Measurements from ENCODE around the gene ST8SIA4. TPM values are rescaled to one million over a fixed set of nuclear protein-coding genes. Genes with fewer than 3 reads are reported as not detected.

Gene ST8SIA4
- total RNA-seq, 1 experiment from 2014 or later = 0.41 TPM

- H3K9me3 ChIP-seq (ENCODE audit: control insufficient read depth, insufficient read depth, low read depth, low read length) = no peaks in the 10 kb centered on the region
- DNase-seq (ENCODE audit: low read depth, low spot score) (no peak), ATAC-seq (no peak)
- peaks cover 4% of the 10 kb centered on the region for H3K4me1 ChIP-seq (ENCODE audit: control insufficient read depth, insufficient read depth, low read length)
- peak overlapping the region in 1 of 2 experiments; percentile 66; a peak in 3 of 4 replicates for H3K4me3 ChIP-seq (ENCODE audit: low read depth in 2 of 2, low read length in 2 of 2)
- in situ Hi-C loops (cut with HindIII; ENCODE audit: low pct_unique_long_range_greater_than_20kb, low sequenced_read_pairs) = no loop called here
- intact Hi-C loops (cut with micrococcal nuclease; ENCODE audit: unreplicated experiment) = no loop called here
- CTCF ChIA-PET = no interaction called here
- peaks cover 21% of the 10 kb centered on the region for H3K27me3 ChIP-seq (ENCODE audit: control insufficient read depth, insufficient read depth, low read length)
- BruUV-seq (replicated peaks) = no TSS peak
- POLR2A ChIA-PET = no interaction called here
- H3K36me3 ChIP-seq (ENCODE audit: control insufficient read depth, insufficient read depth, low read length) = no peaks in the 10 kb centered on the region
- TF ChIP-seq REST (IDR thresholded peaks at IDR 0.05; ENCODE audit: insufficient read depth in 1 of 2, low read depth in 2 of 2, low read length in 1 of 2) = no peak
- TF ChIP-seq POLR2AphosphoS5 (IDR thresholded peaks at IDR 0.05; ENCODE audit: low read depth, low read length) = no peak
- TF ChIP-seq CTCF (IDR thresholded peaks at IDR 0.05) = no peak
- TF ChIP-seq SIN3A (IDR thresholded peaks at IDR 0.05; ENCODE audit: borderline replicate concordance, insufficient read depth, low read depth, low read length) = no peak
- no peak for TF ChIP-seq TCF7L2 (IDR thresholded peaks at IDR 0.05; ENCODE audit: low read depth, low read length)
- H3K27ac ChIP-seq (ENCODE audit: low read length) = no peak overlapping the region
Measured at GRCh38 chr5:100901821-100902341, 1.2 kb downstream of the ST8SIA4 start.

GRCh38 chr5:100900796-100901781, 2.0 kb downstream of the ST8SIA4 start:
- POLR2A ChIA-PET = no interaction called here
- in situ Hi-C loops (cut with HindIII; ENCODE audit: low pct_unique_long_range_greater_than_20kb, low sequenced_read_pairs) = no loop called here
- H3K27me3 ChIP-seq (ENCODE audit: control insufficient read depth, insufficient read depth, low read length) = peaks cover 21% of the 10 kb centered on the region
- peaks cover 4% of the 10 kb centered on the region for H3K4me1 ChIP-seq (ENCODE audit: control insufficient read depth, insufficient read depth, low read length)
- peak overlapping the region; percentile 41 to 66 for H3K4me3 ChIP-seq (ENCODE audit: low read depth in 2 of 2, low read length in 2 of 2)
- intact Hi-C loops (cut with micrococcal nuclease; ENCODE audit: unreplicated experiment) = no loop called here
- no peak overlapping the region for H3K27ac ChIP-seq (ENCODE audit: low read length)
- H3K9me3 ChIP-seq (ENCODE audit: control insufficient read depth, insufficient read depth, low read depth, low read length) = no peaks in the 10 kb centered on the region
- no peak for DNase-seq (ENCODE audit: low read depth, low spot score)
- no TSS peak for BruUV-seq (replicated peaks)
- TF ChIP-seq TCF7L2 (IDR thresholded peaks at IDR 0.05; ENCODE audit: low read depth, low read length) (no peak), POLR2AphosphoS5 (IDR thresholded peaks at IDR 0.05; ENCODE audit: low read depth, low read length) (no peak), REST (IDR thresholded peaks at IDR 0.05; ENCODE audit: insufficient read depth in 1 of 2, low read depth in 2 of 2, low read length in 1 of 2) (no peak), CTCF (IDR thresholded peaks at IDR 0.05) (no peak), SIN3A (IDR thresholded peaks at IDR 0.05; ENCODE audit: borderline replicate concordance, insufficient read depth, low read depth, low read length) (no peak)
- ATAC-seq = peak; percentile 75
- no peaks in the 10 kb centered on the region for H3K36me3 ChIP-seq (ENCODE audit: control insufficient read depth, insufficient read depth, low read length)
- CTCF ChIA-PET = no interaction called here

All from Panc1 (cell line).